ENCODE measurements around the gene ARL4A.

DNA sequence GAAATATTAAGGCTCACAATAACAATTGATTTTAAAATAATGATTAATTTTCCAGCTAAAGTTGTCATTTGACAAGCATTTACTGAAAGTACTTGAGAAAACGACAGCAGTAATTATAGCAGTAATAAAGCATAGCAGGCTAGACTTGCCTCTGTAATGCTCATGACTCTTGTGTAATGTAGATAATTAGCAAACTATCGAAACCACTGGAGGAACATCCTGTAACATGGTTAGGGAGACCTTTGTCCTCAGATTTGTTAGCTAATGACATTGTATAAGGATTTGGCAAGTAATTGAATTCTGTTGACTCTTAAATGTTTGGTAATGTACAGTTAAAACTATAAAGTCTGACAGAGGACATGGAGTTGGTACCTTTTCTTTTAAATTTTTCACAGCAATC lies 24.8 kb downstream of the ARL4A start:
- TF ChIP-seq, protein P1, sequence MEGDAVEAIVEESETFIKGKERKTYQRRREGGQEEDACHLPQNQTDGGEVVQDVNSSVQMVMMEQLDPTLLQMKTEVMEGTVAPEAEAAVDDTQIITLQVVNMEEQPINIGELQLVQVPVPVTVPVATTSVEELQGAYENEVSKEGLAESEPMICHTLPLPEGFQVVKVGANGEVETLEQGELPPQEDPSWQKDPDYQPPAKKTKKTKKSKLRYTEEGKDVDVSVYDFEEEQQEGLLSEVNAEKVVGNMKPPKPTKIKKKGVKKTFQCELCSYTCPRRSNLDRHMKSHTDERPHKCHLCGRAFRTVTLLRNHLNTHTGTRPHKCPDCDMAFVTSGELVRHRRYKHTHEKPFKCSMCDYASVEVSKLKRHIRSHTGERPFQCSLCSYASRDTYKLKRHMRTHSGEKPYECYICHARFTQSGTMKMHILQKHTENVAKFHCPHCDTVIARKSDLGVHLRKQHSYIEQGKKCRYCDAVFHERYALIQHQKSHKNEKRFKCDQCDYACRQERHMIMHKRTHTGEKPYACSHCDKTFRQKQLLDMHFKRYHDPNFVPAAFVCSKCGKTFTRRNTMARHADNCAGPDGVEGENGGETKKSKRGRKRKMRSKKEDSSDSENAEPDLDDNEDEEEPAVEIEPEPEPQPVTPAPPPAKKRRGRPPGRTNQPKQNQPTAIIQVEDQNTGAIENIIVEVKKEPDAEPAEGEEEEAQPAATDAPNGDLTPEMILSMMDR (IDR thresholded peaks at IDR 0.05): no peak
- no peak for TF ChIP-seq ZFX (IDR thresholded peaks at IDR 0.05; ENCODE audit: borderline replicate concordance)

Measured in 22Rv1 (cell line).